ENCODE data around the gene N4BP3. TPM values are rescaled to one million over a fixed set of nuclear protein-coding genes. Genes with fewer than 3 reads are reported as not detected.
"Not testable (repeated sequence)": the region's sequence is repeated elsewhere in the genome, so short reads cannot be mapped to it uniquely, and the experiment has no call there.

Gene N4BP3
- total RNA-seq, 4 donors from 2014 or later: 0.84 to 1.3 (median 0.94) TPM

DNA sequence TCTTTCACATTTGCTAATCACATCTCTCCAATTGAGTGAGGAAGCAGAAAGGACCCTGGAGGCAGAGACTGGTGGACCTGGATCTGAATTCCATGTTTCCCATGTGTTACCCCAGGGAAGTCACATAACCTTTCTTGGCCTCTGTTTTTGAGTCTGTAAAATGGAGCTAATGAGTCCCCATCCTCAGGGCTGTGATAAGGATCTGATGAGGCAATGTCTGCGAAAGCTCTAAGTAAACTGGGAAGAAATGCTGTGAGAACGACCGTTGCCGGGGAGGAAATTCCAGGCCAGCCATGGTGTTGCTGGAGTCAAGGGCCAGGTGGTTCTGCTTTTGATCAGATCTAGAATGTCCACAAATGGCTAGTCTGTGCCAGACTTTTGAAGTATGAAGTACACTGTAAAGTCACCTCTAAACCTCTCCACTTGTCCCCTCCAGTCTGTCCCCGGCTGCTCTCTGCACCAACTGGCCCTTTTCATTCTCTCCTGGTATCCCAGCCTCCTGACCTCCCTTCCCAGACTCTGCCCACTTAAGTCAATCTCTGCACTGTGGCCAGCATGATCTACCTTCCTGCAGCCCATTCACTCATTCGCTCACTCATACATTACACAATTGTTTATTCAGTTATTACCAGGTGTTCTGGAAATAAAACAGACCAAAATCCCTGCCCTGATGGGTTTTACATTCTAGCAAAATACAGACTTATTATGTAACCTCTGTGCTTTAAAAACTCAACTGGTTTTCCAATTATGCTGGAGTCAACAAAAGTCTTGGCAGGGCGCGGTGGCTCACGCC, 32.5 kb upstream of the N4BP3 start:
- Histone ChIP-seq H3K27ac (no peak overlapping the region), H3K4me1 (peaks cover 0 to 4% (median 0%) of the 10 kb centered on the region in 4 donors), H3K4me3 (no peak overlapping the region), H3K9me3 (no peaks in the 10 kb centered on the region), H3K36me3 (no peaks in the 10 kb centered on the region), H3K27me3 (peaks cover 0 to 20% of the 10 kb centered on the region in 2 donors)
- WGBS, 2 donors: 78 to 80% methylated on average over 9 of the region's 9 CpGs
- TF ChIP-seq POLR2A (IDR thresholded peaks at IDR 0.05) (no peak), EP300 (IDR thresholded peaks at IDR 0.05) (no peak), CTCF (IDR thresholded peaks at IDR 0.05) (no peak)
- no peak for DNase-seq (ENCODE audit: low spot score in 2 of 2)

DNA sequence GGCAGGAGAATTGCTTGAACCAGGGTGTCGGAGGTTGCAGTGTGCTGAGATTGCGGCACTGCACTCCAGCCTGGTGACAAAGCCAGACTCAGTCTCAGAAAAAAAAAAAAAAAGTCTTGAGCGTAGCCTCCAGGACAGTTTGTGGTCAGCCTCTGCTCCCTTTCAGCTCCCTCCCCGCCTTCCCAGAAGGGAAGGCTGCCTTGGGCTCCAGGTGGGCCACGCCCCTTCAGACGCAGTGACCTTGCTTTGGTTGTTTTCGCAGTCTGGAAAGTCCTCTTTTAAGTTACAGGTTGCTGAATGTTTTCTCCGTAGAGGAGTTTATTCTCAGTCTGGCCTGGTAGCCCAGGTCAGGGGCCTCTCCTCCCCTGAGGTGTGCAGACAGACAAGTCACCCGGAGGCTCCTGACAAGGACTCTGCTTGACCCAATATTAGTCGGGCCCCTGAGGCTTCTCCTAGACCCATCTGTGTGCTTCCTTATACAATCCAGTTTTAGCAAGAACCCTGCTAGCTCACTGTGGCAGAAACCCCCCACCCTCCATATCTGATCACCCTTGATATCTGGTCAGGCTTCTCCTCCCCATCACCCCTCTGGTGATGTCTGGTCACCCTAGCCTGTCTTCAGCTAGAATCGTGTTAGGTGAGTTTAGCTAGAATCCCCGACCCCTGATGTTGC, 31.6 kb upstream of the N4BP3 start:
- Histone ChIP-seq H3K36me3 (no peaks in the 10 kb centered on the region), H3K27me3 (peaks cover 0 to 23% of the 10 kb centered on the region in 2 donors), H3K4me3 (no peak overlapping the region), H3K4me1 (no peaks in the 10 kb centered on the region), H3K27ac (no peak overlapping the region), H3K9me3 (no peaks in the 10 kb centered on the region)
- 68% methylated on average over 12 of the region's 12 CpGs for WGBS, 2 donors
- TF ChIP-seq POLR2A (IDR thresholded peaks at IDR 0.05) (no peak), CTCF (IDR thresholded peaks at IDR 0.05) (no peak), EP300 (IDR thresholded peaks at IDR 0.05) (no peak)
- DNase-seq (ENCODE audit: low spot score in 2 of 2): no peak

DNA sequence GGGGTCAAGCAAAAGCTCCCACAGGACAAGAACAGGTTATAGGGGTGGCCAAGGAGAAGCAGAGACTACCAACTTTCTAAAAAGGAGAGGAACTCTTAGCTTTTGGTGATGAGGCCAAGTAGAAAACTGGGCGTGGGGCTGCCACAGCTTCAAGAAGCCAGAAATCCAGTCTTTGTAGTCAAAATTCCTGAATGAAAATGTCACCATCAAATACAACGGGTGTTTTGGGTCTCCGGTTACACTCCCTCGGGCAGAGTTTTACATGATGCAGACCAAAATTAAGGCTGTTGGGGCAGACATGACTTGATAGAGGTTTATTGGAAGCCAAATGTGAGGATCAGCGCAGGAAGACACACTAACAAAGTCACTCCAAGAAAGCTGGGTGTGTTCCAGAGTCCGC, 29.4 kb upstream of the N4BP3 start:
- TF ChIP-seq CTCF (IDR thresholded peaks at IDR 0.05): no peak
- no peak for TF ChIP-seq POLR2A (IDR thresholded peaks at IDR 0.05)
- TF ChIP-seq EP300 (IDR thresholded peaks at IDR 0.05): no peak
- Histone ChIP-seq H3K4me1 (no peaks in the 10 kb centered on the region), H3K36me3 (no peaks in the 10 kb centered on the region), H3K4me3 (no peak overlapping the region), H3K27me3 (peaks cover 0 to 24% of the 10 kb centered on the region in 2 donors), H3K9me3 (no peaks in the 10 kb centered on the region), H3K27ac (no peak overlapping the region)
- DNase-seq (ENCODE audit: low spot score in 2 of 2): no peak
- WGBS, 2 donors: 54 to 57% methylated on average over 6 of the region's 6 CpGs

DNA sequence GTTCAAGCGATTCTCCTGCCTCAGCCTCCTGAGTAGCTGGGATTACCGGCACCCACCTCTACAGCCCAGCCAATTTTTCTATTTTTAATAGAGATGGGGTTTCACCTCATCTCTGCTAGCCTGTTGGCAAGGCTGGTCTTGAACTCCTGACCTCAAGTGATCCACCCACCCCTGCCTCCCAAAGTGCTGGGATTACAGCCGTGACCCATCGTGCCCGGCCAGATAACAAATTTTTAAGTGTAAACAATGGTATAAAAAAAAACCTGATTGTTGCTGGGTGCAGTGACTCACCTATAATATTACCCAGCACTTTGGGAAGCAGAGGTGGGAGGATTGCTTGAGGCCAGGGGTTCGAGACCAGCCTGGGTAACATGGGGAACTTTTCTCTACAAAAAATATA, 28.0 kb upstream of the N4BP3 start:
- H3K27me3 ChIP-seq: peaks cover 0 to 24% of the 10 kb centered on the region in 2 donors
- TF ChIP-seq EP300 (IDR thresholded peaks at IDR 0.05): no peak
- no peak for TF ChIP-seq CTCF (IDR thresholded peaks at IDR 0.05)
- no peak for TF ChIP-seq POLR2A (IDR thresholded peaks at IDR 0.05)
- H3K36me3 ChIP-seq: no peaks in the 10 kb centered on the region
- no peaks in the 10 kb centered on the region for H3K4me1 ChIP-seq
- no peak overlapping the region for H3K4me3 ChIP-seq
- H3K27ac ChIP-seq: no peak overlapping the region
- no peak for DNase-seq (ENCODE audit: low spot score in 2 of 2)
- WGBS, 2 donors: 56 to 69% methylated on average over 6 of the region's 6 CpGs
- H3K9me3 ChIP-seq: no peaks in the 10 kb centered on the region

DNA sequence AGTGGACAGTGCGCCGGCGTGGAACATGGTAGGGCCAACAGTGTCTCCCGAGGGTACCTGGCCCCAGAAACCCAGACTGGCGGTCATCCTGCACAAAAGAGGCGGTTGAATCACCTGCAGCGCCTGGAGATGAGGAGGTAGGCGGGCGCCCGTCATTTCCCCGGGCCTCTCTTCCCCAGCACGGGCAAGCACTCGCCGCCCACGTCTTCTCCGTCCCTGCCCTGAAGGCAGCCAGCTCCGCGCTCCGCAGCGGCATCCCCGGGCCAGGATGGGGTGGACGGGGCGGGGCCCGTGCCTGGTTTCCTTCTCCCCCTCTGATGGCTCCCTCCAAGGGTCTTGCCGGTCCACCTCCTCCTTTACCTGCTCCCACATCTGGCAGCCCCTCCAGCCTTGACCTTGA, 27.1 kb upstream of the N4BP3 start:
- DNase-seq (ENCODE audit: low spot score in 2 of 2): no peak
- Histone ChIP-seq H3K4me3 (no peak overlapping the region), H3K27me3 (peaks cover 0 to 24% of the 10 kb centered on the region in 2 donors), H3K27ac (no peak overlapping the region), H3K36me3 (no peaks in the 10 kb centered on the region), H3K4me1 (no peaks in the 10 kb centered on the region), H3K9me3 (peaks cover 0 to 6% (median 0%) of the 10 kb centered on the region in 4 donors)
- 31 to 34% methylated on average over 22 to 25 of the region's 25 CpGs for WGBS, 2 donors
- TF ChIP-seq CTCF (IDR thresholded peaks at IDR 0.05) (no peak), POLR2A (IDR thresholded peaks at IDR 0.05) (no peak), EP300 (IDR thresholded peaks at IDR 0.05) (no peak)

- WGBS, 2 donors: 87 to 91% methylated on average over 5 of the region's 5 CpGs
- H3K9me3 ChIP-seq: peaks cover 0 to 14% (median 0%) of the 10 kb centered on the region in 4 donors
- DNase-seq (ENCODE audit: low spot score in 2 of 2): not testable (repeated sequence)
Observed at GRCh38 chr5:178087199-178087598, 26.1 kb upstream of the N4BP3 start.

More at GRCh38 chr5:178087199-178087598, 26.1 kb upstream of the N4BP3 start:
- H3K27me3 ChIP-seq: peaks cover 0 to 24% of the 10 kb centered on the region in 2 donors
- H3K36me3 ChIP-seq, H3K4me3 ChIP-seq, H3K27ac ChIP-seq, H3K4me1 ChIP-seq: not testable (repeated sequence)
